GM12878 (cell line): ENCODE data around the gene ZG16. TPM values are rescaled to one million over a fixed set of nuclear protein-coding genes. Genes with fewer than 3 reads are reported as not detected.

Experiments used
- ATAC-seq: fragments of 200-7000 bp; cut with Tn5 transposase; 3 replicates; pipeline ENCODE4 v1.9.1; 2020; ENCODE audit warnings: mild to moderate bottlenecking, moderate library complexity
- BruUV-seq: library from RNA; stranded (reverse); fragments of 400-500 nt; replicated peaks from 2 replicates; lab custom pipeline; 2021; lab: Mats Ljungman, UMichigan
- CTCF ChIA-PET: fragments of 300-600 bp; sonication (Branson Sonifier 250); formaldehyde crosslinking; extraction: SDS; loops from one replicate; lab custom pipeline; 2021; ENCODE audit warnings: inconsistent platforms; lab: Yijun Ruan, JAX
- POLR2A ChIA-PET: fragments of 350-600 bp; formaldehyde crosslinking; extraction: SDS; loops from one replicate; lab custom pipeline; 2021; ENCODE audit warnings: inconsistent platforms; lab: Charles Lee
- RAD21 ChIA-PET: fragments of 300-600 bp; sonication (Branson Sonifier 250); formaldehyde crosslinking; loops from one replicate; lab custom pipeline; 2023; ENCODE audit warnings: antibody characterized with exemption; ENCODE audit not compliant: unreplicated experiment; lab: Charles Lee
- SMC1A ChIA-PET: fragments of 300-600 bp; sonication (Branson Sonifier 250); formaldehyde crosslinking; loops from one replicate; lab custom pipeline; 2023; ENCODE audit not compliant: unreplicated experiment, uncharacterized antibody; lab: Charles Lee
- DNase-seq: peaks from one replicate; pipeline ENCODE4 v3.0.0-alpha.2; 2011; ENCODE audit warnings: low read depth, low spot score
- FAIRE-seq: peaks from 3 replicates; lab custom pipeline; 2011; peaks lifted over from hg19 to GRCh38; lab: Jason Lieb, UNC
- H2AFZ ChIP-seq: 2 replicates; pipeline ENCODE4 v1.6.0; 2011; ENCODE audit warnings: low read depth, low read length, control low read depth; ENCODE audit not compliant: control insufficient read depth
- H3K27ac ChIP-seq: 2 replicates; pipeline ENCODE4 v1.5.1; 2011; ENCODE audit warnings: control low read depth; ENCODE audit not compliant: control insufficient read depth, insufficient read depth
- H3K27me3 ChIP-seq, 2 experiments: replicated peaks in 1 of 2; 2 replicates each; pipeline versions ENCODE4 v1.6.0 to v1.6.1; 2011; ENCODE audit warnings: low read length in 1 of 2; ENCODE audit not compliant: control insufficient read depth in 2 of 2, insufficient read depth in 2 of 2
- H3K36me3 ChIP-seq, 2 experiments: 2 replicates each; pipeline ENCODE4 v1.5.1; 2011; ENCODE audit warnings: low read length in 1 of 2; ENCODE audit not compliant: control insufficient read depth in 2 of 2, insufficient read depth in 2 of 2
- H3K4me1 ChIP-seq: 2 replicates; pipeline ENCODE4 v1.6.1; 2011; ENCODE audit warnings: mild to moderate bottlenecking, low read length, moderate library complexity, mixed read lengths; ENCODE audit not compliant: control insufficient read depth, insufficient read depth
- H3K4me2 ChIP-seq: 2 replicates; pipeline ENCODE4 v1.6.0; 2011; ENCODE audit warnings: control low read depth; ENCODE audit not compliant: control insufficient read depth, insufficient read depth
- H3K4me3 ChIP-seq: fragments of 200-600 bp; sonication (generic); 2 replicates; pipeline ENCODE4 v1.5.1; 2016
- H3K79me2 ChIP-seq: 2 replicates; pipeline ENCODE4 v1.6.0; 2011; ENCODE audit warnings: low read length; ENCODE audit not compliant: control insufficient read depth, insufficient read depth
- H3K9ac ChIP-seq: 2 replicates; pipeline ENCODE4 v1.8.0; 2011; ENCODE audit warnings: low read length, control low read depth, mixed read lengths; ENCODE audit not compliant: control insufficient read depth, insufficient read depth
- H3K9me3 ChIP-seq: replicated peaks from 3 replicates; pipeline ENCODE4 v1.5.1; 2011; ENCODE audit warnings: mild to moderate bottlenecking, low read length; ENCODE audit not compliant: control insufficient read depth, insufficient read depth
- H4K20me1 ChIP-seq: 2 replicates; pipeline ENCODE4 v1.6.0; 2011; ENCODE audit not compliant: control insufficient read depth, insufficient read depth
- BCL3 ChIP-seq: IDR thresholded peaks from 2 replicates; pipeline ENCODE4 v1.6.1; 2011; ENCODE audit warnings: borderline replicate concordance, low read depth, mild to moderate bottlenecking, moderate library complexity, low read length; ENCODE audit not compliant: insufficient read depth, poor library complexity, severe bottlenecking
- CREB1 ChIP-seq: IDR thresholded peaks from 2 replicates; pipeline ENCODE4 v1.6.1; 2012; ENCODE audit warnings: low read depth, mild to moderate bottlenecking, inconsistent platforms
- E2F4 ChIP-seq: IDR thresholded peaks from 2 replicates; pipeline ENCODE4 v1.6.1; 2012; ENCODE audit warnings: low read depth, low read length, improper control_type of control experiment
- EP300 ChIP-seq, 2 experiments: fragments of 150-350 bp in 1 of 2; IDR thresholded peaks; 2 replicates each; pipeline ENCODE4 v1.6.1; 2011 to 2012; ENCODE audit warnings: low read depth in 2 of 2, low read length in 2 of 2, borderline replicate concordance in 1 of 2, improper control_type of control experiment in 1 of 2, inconsistent platforms in 1 of 2; ENCODE audit not compliant: control insufficient read depth in 1 of 2
- HDAC6 ChIP-seq: fragments of 200-600 bp; sonication (generic); IDR thresholded peaks from one replicate; pipeline ENCODE4 v1.8.0; 2017; ENCODE audit warnings: antibody characterized with exemption; ENCODE audit not compliant: unreplicated experiment
- IKZF2 ChIP-seq, 2 experiments: fragments of 450-650 bp; IDR thresholded peaks; 2 replicates each; pipeline ENCODE4 v1.6.1; 2017; ENCODE audit warnings: mild to moderate bottlenecking in 2 of 2, moderate library complexity in 2 of 2
- IRF5 ChIP-seq: fragments of 450-650 bp; IDR thresholded peaks from 2 replicates; pipeline ENCODE4 v1.6.1; 2017; ENCODE audit warnings: borderline replicate concordance
- JUNB ChIP-seq: IDR thresholded peaks from 2 replicates; pipeline ENCODE4 v1.6.1; 2016; ENCODE audit warnings: antibody characterized with exemption, mild to moderate bottlenecking
- NFYB ChIP-seq: IDR thresholded peaks from 2 replicates; pipeline ENCODE4 v1.6.1; 2011; ENCODE audit warnings: low read depth, mild to moderate bottlenecking, low read length, improper control_type of control experiment, moderate library complexity; ENCODE audit not compliant: insufficient read depth
- RFX5 ChIP-seq: IDR thresholded peaks from 2 replicates; pipeline ENCODE4 v1.6.1; 2011; ENCODE audit warnings: low read depth, low read length, improper control_type of control experiment
- SMARCA5 ChIP-seq: fragments of 450-650 bp; IDR thresholded peaks from 2 replicates; pipeline ENCODE4 v1.6.1; 2017; ENCODE audit warnings: mild to moderate bottlenecking
- SMC3 ChIP-seq: IDR thresholded peaks from 2 replicates; pipeline ENCODE4 v1.6.1; 2011; ENCODE audit warnings: low read length, improper control_type of control experiment, borderline replicate concordance
- SP1 ChIP-seq: IDR thresholded peaks from one replicate; pipeline ENCODE4 v1.6.1; 2011; ENCODE audit warnings: low read depth, low read length
- SPI1 ChIP-seq: IDR thresholded peaks from 2 replicates; pipeline ENCODE4 v1.6.1; 2011; ENCODE audit warnings: low read depth, mild to moderate bottlenecking, low read length, moderate library complexity, borderline replicate concordance; ENCODE audit not compliant: insufficient read depth
- TAF1 ChIP-seq: IDR thresholded peaks from 2 replicates; pipeline ENCODE4 v1.6.1; 2011; ENCODE audit warnings: mild to moderate bottlenecking, low read depth, low read length, borderline replicate concordance
- TCF3 ChIP-seq: IDR thresholded peaks from 2 replicates; pipeline ENCODE4 v1.6.1; 2012; ENCODE audit warnings: low read depth, mild to moderate bottlenecking, low read length, borderline replicate concordance; ENCODE audit not compliant: insufficient read depth
- WRNIP1 ChIP-seq: IDR thresholded peaks from 2 replicates; pipeline ENCODE4 v1.6.1; 2011; ENCODE audit warnings: low read depth, low read length, improper control_type of control experiment, borderline replicate concordance
- WGBS: methylation state at CpG from one replicate; pipeline ENCODE4 v1.1.6; 2016; ENCODE audit warnings: low lambda C conversion rate; ENCODE audit not compliant: insufficient replicate concordance, insufficient coverage; ENCODE audit errors: missing lambda C conversion rate; 5-methylcytosine and 5-hydroxymethylcytosine counted together
- in situ Hi-C: fragments of 300-500 bp; cut with MboI; formaldehyde crosslinking; loops from 9 replicates; pipeline ENCODE4 v1.14.3; 2018; ENCODE audit warnings: mixed read lengths
- intact Hi-C: fragments of 100-400 bp; cut with micrococcal nuclease; formaldehyde crosslinking; loops from one replicate; pipeline ENCODE4 v1.14.2; 2022; ENCODE audit not compliant: unreplicated experiment
- polyA plus RNA-seq, 11 experiments: library from polyadenylated mRNA; depleted of rRNA in 4 of 11; unstranded in 6 of 11; stranded (reverse) in 5 of 11; fragments of >200 nt; fragmentation: Nextera tagmentation in 4 of 11; fragmentation: Illumina TruSeq in 1 of 11; extraction: Ambion mirVana in 4 of 11; extraction: Trizol in 1 of 11; gene quantifications; 1 replicate in 1 of 11; 2 replicates in 10 of 11; pipeline versions ENCODE4 v1.2.1 to v1.2.3, GENCODE V29; 2011 to 2016; ENCODE audit warnings: inconsistent platforms in 2 of 11, missing spikeins in 2 of 11, low read depth in 1 of 11
- total RNA-seq, 4 experiments: library from RNA; depleted of rRNA in 3 of 4; stranded (reverse); fragments of >200 nt in 3 of 4; fragmentation: Illumina TruSeq in 1 of 4; extraction: Trizol in 1 of 4; gene quantifications; 2 replicates each; pipeline versions ENCODE4 v1.2.1 to v1.2.3, GENCODE V29; 2013 to 2021

The ZG16 gene
- total and polyA plus RNA-seq, 10 of the 15 experiments (the other 5 are each of a cell fraction or from before 2014, with no cell fraction given), result not detected

- H3K79me2 ChIP-seq, result no peaks in the 10 kb centered on the region
- CTCF ChIA-PET, result no interaction called here
- BruUV-seq, result no TSS peak
- ATAC-seq (no peak), DNase-seq (no peak), FAIRE-seq (no peak)
- 56% methylated on average over 4 of the region's 4 CpGs for WGBS
- H3K9me3 ChIP-seq, result no peaks in the 10 kb centered on the region
- no peaks in the 10 kb centered on the region for H4K20me1 ChIP-seq
- no peaks in the 10 kb centered on the region for H3K4me1 ChIP-seq
- no peak overlapping the region for H3K27ac ChIP-seq
- in situ Hi-C loops, result no loop called here
- H3K36me3 ChIP-seq, result no peaks in the 10 kb centered on the region
- POLR2A ChIA-PET, result no interaction called here
- no peak overlapping the region for H2AFZ ChIP-seq
- SMC1A ChIA-PET, result no interaction called here
- intact Hi-C loops, result no loop called here
- H3K27me3 ChIP-seq, result no peaks in the 10 kb centered on the region
- no peak overlapping the region for H3K4me2 ChIP-seq
- H3K4me3 ChIP-seq, result no peak overlapping the region
- TF ChIP-seq SMC3 (no peak), NFYB (no peak), CREB1 (no peak), RFX5 (no peak), JUNB (no peak), WRNIP1 (no peak), EP300 (IDR thresholded peaks at IDR 0.05; ENCODE audit: borderline replicate concordance in 1 of 2, control insufficient read depth in 1 of 2, low read depth in 2 of 2, low read length in 2 of 2) (no peak), SPI1 (no peak), IKZF2 (IDR thresholded peaks at IDR 0.05) (no peak), TCF3 (no peak), IRF5 (no peak), BCL3 (no peak), HDAC6 (no peak), SP1 (no peak), E2F4 (no peak), SMARCA5 (no peak), TAF1 (no peak)
- RAD21 ChIA-PET, result no interaction called here
- H3K9ac ChIP-seq, result no peak overlapping the region
Measured at GRCh38 chr16:29775742-29776408, 2.2 kb upstream of the ZG16 start.
